GM19463 (cell line): Measurements from ENCODE around the gene MAGEA11.
"Not testable (repeated sequence)": the region's sequence is repeated elsewhere in the genome, so short reads cannot be mapped to it uniquely, and the experiment has no call there.

Experiments used
- ATAC-seq: cut with Tn5 transposase; IDR thresholded peaks from one replicate; pipeline ENCODE4 v1.9.1; 2021; ENCODE audit warnings: mild to moderate bottlenecking, moderate library complexity; ENCODE audit not compliant: unreplicated experiment

MAGEA11 gene

DNA sequence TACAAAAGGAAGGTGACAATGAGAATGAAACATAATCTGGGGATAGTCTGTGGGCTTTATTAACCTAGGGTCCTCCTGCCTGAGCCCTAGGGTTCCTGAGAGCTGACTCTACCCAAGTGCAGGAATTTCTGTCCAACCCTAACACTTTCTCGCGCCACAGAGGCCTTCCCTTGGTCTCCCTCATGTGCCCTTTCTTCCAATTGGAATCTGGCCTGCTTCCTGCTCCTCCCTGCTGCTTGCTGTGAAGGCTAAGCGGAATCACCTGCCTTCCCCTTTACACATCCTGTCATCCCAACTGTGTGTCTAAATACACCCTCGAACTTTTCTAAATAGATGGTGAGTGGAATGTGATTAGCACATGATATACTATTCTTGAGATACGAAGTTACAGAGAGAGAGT is 5.9 kb downstream of the MAGEA11 start:
- ATAC-seq, result no peak

DNA sequence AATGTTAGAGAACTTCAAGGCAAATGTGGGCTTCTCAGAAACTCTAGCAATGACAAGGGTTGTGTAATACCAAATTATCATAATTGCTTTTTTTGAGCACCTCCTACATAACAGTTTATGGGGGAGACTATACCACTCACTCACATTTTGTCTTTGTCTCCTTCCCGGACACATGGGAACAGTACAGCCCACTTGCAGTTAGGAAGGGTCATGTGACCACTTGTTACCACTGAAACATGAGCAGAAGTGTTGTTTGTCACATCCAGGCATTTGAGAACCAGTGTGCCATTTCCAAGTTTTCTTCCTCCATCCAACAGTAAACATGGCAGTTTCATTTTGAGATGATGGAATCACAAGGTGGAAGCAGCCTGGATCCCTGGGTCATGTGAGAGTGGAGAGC is 6.9 kb downstream of the MAGEA11 start:
- no peak for ATAC-seq

DNA sequence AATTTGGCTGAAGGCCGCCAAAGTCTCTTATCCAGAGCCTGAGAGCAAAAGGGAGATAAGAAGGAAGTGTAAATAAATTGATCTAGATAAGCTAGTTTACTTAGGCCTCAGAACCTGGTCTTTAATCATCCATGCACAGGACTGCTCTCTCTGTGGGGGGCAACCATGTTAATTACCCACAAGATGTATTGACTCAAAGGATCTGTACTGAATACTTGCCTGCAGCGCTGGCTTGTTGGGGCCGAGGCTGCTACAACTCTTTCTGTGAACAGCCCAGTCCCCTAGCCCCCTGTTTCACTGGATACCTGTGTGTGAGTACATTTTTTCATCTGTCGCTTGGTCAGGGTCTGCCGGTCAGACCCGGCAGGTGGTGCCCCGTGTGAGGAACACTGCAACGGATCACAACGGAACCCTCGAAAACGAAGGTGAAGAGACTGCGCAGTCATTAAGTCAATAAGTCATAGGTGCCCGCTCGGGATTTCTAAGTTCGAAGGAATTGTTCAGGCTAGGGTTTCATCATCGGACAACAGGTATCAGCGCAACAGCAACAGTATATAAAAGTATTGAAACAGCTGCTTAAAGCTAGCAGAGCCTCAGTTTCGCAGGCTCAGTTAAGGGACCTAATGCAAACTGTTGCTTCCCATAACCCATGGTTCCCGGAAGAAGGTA is 8.3 kb downstream of the MAGEA11 start:
- ATAC-seq, result no peak

DNA sequence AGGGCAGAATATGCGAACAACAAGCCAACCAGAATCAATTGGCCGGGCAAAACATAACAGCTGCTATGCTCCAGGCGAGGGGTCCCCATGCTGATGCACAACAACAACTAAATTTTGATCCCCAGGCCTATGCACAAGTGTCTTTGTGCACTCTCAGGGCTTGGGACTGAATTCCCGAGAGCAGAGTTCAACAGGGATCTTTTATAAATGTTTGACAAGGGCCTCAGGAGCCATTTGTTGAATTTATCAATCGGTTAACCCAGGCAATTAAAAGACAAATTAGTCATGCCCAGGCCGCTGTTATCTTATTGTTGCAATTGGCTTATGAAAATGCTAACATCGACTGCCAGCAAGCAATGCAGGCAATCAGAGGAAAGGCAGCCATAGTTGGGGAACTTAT is 9.4 kb downstream of the MAGEA11 start:
- not testable (repeated sequence) for ATAC-seq

GRCh38 chrX:149721778-149722177 is 9.9 kb downstream of the MAGEA11 start:
- no peak for ATAC-seq

- not testable (repeated sequence) for ATAC-seq
Observed at GRCh38 chrX:149723583-149724118, 11.8 kb downstream of the MAGEA11 start.

DNA sequence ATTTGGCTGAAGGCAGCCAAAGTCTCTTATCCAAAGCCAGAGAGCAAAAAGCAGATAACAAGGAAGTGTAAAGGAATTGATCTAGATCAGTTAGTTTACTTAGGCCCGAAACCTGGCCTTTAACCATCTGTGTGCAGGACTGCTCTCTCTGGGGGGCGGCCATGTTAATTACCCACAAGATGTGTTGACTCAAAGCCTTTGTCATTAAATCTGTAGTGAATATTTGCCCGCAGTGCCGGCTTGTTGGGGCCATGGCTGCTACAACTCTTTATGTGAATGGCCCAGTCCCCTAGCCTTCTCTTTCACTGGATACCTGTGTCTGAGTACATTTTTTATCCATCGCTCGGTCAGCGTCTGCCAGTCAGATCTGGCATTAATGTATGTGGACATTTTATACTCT is 15.4 kb downstream of the MAGEA11 start:
- ATAC-seq, result not testable (repeated sequence)

DNA sequence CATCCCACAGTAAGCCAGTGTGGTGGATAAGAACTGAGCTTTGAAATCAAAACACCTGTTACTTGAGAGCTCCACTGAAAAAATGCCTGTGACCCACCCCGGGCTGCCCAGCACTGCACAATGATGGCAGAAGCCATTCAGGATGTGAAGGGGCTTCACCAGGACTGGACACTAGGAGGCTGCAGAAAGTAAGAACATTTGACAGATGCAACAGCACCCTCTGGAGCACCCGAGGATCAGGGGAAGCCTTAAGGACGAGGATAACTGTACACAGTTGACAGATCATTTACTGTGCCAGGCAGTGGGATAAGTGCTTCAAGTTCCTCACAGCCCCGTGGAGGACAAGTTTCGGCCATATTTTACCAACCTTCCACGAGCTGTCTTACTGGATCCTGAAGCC is 30.4 kb downstream of the MAGEA11 start:
- not testable (repeated sequence) for ATAC-seq

DNA sequence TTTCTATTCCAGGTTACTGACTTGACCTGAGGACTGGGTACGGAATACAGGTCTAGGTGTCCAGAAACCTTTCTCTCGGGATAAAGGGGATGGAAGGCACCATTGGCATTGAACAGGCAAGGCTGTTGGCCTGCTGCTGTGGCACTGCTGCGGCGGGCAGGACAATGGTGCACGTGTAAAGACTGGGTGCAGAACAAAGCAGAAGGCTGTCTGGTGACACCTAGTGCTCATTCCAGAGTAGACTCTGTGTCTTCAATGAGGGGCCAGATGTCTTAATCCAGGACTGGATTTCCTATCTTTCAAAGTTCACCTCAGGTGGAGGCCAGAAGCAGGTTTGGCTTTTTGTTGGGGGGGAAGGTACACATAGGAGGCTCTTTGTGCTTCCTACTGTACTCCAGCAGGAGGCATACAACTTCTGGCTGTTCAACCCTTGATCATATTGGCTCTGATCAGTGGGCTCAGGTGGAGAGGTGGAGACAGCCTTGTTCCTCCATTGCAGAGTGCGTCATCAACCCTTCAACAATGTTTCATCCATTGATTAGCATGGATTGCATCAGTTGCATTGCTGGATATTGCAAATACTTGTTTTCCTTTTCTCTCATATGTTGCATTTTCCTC is 34.6 kb downstream of the MAGEA11 start:
- peak; percentile 69 for ATAC-seq

GRCh38 chrX:149757206-149758067 is 45.6 kb downstream of the MAGEA11 start:
- no peak for ATAC-seq

DNA sequence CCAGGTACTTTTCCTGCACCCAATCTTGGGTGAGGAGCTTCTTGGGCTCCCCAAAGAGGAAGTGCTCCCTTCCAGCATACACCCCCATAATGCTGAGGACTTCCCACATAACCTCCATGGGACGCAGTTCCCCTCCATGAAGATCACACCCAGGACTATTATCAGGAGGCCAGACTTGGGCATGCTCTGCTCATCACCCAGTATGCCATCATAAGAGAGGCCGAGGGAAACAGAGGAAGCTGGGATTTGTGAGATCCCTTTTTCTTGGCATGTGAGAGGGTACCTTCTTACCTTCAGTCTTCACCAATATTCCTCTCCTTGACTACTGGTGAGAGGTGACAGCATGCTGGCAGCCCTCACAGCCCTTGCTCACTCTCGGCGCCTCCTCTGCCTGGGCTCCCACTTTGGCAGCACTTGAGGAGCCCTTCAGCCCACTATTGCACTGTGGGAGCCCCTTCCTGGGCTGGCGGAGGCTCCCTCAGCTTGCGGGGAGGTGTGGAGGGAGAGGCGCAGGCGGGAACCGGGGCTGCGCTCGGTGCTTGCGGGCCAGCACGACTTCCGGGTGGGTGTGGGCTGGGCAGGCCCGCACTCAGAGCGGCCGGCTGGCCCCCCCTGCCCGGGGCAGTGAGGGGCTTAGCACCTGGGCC is 46.3 kb downstream of the MAGEA11 start:
- ATAC-seq, result no peak

- not testable (repeated sequence) for ATAC-seq
Observed at GRCh38 chrX:149758715-149759078, 46.8 kb downstream of the MAGEA11 start.

DNA sequence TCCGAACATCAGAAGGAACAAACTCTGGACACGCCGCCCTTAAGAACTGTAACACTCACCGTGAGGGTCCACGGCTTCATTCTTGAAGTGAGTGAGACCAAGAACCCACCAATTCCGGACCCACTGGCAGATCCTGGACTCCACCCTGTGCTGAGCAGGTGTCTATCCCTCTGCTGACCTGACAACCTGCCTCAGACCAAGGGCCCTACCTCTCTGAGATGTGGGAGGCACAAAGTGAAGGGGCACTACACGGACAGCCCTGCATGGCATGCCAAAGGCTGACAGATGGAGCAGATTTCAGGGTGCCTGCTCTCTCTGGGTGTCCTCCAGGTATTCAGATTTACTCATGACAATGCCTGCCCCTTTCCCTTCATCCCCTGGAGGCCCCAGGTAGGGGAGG is 48.0 kb downstream of the MAGEA11 start:
- no peak for ATAC-seq

DNA sequence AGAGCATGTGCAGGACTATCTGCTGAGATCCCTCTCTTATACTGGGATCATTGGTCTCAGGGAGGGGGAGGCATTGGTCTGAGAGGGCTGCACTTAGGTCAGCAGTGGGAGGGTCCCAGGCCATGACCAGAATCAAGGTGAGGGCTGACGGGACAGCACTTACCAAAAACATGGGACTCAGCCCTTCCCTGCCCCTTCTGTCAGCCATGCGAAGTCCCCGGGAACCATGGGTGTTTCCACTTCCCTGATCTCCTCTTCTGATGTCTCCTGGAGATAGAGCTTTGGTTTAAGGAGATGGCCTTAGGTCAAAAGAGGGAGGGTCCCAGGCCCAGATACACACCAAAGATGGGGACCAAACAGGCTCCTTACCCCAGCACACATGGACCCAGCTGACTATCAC is 49.1 kb downstream of the MAGEA11 start:
- ATAC-seq, result no peak

- not testable (repeated sequence) for ATAC-seq
Observed at GRCh38 chrX:149761858-149762674, 50.2 kb downstream of the MAGEA11 start.

DNA sequence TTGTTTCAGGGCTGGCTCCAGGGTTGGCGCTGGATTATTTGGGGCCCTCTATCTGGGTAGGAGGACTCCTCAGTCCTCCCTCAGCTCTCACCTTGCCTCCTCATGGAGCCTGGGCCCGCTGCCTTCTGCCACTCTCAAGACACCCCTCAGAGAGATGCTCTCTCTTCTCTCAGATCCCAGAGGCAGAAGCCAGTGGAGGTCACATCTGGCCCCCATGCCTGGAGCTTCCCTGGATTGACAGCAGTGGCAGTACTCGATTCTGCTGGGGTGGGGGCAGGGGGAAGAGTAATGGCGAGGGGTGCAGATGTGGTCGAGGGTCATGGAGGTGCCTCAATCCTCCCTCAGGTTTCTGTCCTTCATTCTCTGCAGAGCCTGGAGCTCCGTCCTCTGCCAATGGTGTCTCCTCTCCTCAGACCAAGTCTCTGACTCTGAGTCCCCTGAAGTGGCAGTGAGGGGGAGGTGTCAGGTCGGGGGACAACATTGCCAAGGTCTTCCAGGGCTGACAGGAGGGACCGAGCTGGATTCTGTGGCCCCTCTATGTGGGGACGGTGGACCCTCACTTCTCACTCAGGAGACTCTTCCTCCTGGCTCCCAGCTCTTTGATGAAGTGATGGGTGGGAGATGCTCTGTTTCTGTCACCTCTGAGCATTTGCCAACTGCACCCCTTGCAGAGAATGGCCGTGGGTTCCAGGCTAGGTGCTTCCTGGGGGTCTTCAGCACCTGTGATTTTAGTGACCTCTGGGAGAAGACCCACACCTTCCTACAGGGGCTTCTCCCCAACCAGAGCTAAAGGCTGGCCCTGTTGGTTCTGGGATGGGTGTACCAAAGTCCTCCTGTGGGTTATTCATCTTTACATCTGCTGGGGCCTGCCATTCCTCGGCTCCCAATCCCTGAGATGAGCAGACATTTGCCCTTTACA is 51.1 kb downstream of the MAGEA11 start:
- no peak for ATAC-seq
